DMS153 treated with DMSO at 0.1 percent for 48 hours (cell line): Measurements from ENCODE around the gene LTA4H.

Experiments used
- DNase-seq: peaks from one replicate; lab custom pipeline; 2025; ENCODE audit not compliant: unreplicated experiment; lab: John Stamatoyannopoulos, UW

LTA4H gene

GRCh38 chr12:96036765-96037455 is 1.5 kb upstream of the LTA4H start:
- DNase-seq, result no peak

GRCh38 chr12:96034621-96035282 is 635 bp downstream of the LTA4H start:
- DNase-seq, result no peak

DNA sequence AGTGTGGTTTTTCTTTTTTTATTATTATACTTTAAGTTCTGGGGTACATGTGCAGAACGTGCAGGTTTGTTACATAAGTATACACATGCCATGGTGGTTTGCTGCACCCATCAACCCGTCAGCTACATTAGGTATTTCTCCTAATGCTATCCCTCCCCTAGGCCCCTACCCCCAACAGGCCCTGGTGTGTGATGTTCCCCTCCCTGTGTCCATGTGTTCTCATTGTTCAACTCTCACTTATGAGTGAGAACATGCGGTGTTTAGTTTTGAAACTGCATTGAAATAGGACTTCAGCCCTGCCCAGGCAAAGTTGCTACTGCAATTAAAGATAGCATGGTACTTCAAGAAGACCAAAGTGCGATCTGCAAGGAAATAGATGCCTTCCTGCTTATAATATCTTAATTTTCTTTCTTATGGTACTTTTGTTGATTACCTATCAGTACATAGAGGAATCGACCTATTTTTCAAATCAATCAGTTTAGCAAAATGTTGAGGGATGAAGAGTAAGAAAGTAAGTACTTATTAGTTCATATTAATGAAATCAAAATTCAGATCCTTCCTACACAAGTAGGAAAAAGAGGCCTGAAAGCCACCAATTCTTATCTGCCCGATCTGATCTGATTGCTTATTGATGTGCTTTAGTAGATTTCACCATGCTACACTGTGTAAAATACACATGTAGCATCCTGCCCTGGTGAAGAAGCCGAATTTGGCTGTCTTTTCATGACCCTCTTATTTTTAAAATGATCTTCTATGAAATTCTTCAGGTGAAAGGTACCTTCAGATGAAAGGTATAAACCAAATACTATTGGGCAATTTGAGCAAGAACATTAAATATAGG is 1.6 kb downstream of the LTA4H start:
- DNase-seq, result no peak

DNA sequence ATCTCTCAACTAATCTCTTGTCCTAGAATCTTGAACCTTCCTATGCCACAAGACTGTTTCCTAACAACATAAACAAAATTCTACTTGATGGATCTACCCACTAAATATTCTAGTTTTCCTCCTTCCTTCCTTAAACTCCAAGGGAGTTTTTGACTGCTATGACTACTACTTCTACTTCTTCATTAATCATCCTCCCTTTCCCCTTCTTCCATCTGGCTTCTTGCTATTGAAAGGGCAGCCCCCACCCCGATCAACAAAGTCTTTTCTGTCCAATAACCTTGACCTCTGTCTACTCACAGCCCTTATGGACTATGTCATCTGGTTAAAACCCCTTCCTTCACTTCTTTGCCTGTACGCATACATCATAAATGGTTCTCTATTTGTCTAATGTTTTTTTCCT is 5.6 kb downstream of the LTA4H start:
- DNase-seq, result no peak

GRCh38 chr12:96028538-96028937 is 6.8 kb downstream of the LTA4H start:
- DNase-seq, result no peak

DNA sequence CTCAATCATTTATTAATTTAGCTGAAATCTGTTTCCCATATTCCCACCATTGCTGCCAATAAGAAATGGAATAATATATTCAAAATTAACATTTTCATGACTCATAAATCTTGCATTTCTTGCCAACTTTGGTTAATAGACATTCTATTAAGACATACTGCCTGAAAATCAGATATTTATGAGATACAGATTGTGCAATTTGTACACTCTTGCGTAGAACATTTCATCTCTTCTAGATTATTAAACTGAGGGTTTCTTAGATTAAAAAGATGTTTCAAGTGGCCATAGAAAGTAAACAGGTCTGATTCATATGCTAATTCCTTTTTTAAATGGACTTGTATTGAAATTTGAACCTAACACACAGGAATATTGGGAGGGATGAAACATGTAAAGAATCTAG is 9.1 kb downstream of the LTA4H start:
- no peak for DNase-seq

GRCh38 chr12:96025518-96025917 is 9.9 kb downstream of the LTA4H start:
- no peak for DNase-seq

DNA sequence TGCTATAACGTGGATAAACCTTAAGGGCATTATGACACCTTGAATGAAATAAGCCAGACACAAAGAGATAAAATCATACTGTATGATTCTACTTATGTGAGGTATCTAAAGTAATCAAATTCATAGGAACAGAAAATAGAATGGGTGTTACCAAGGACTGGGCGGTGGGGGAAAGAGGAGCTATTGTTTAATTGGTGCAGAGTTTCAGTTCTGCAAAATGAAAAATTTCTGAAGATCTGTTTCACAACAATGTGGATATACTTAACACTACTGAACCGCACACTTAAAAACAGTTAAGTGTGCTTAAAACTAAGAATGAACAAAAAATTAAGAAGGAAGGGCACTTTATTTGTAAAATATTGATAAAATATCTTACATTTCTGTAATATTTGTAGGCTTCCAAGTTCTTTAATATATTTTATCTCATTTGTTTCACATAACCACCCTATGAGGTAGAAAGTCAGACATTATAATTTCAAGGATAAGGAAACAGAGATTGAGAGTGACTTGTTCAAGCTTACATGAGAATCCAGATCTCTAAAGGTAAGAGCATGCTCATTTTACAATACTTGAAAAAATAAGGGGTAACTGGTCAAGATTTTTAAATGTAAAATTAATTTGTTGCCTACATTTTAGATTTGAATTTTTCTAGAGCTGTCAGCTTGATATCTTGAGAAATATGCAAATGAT is 14.9 kb downstream of the LTA4H start:
- DNase-seq, result no peak

- no peak for DNase-seq
Observed at GRCh38 chr12:96015672-96016071, 19.7 kb downstream of the LTA4H start.

GRCh38 chr12:96014943-96015599 is 20.3 kb downstream of the LTA4H start:
- DNase-seq, result no peak

DNA sequence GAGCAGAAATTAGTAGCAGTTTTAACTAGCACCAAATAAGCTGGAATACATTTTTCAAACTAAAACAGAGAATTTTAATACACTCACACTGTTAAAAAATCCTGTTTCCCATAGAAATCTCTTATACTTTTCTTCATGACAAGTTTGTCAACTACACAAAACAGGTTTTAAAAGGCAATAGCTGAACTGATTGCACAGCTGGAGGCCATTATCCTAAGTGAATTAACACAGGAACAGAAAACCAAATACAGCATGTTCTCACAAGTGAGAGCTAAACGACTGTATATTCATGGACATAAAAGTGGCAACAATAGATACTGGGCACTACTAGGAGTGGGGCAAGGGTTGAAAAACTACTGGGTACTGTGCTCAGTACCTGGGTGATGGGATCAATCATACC is 27.7 kb downstream of the LTA4H start:
- no peak for DNase-seq

DNA sequence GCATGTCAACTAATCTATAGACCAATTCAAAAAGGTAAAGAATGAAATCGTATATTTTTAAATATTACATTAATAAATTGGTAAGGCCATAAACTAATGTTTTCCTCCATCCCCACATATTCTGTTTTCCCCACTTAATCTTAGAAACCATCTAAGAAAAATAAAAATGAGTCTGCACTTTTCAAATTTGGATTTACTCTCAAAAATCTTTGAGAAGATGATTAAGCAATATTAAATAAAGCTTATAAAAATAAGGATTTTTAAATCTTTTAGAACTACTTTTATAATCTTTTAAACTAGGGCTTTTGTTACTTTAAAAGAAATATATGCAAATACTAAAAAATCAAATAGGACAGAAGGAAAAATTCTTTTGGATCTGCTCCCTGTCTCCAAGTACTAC is 28.7 kb downstream of the LTA4H start:
- DNase-seq, result no peak

GRCh38 chr12:96000858-96001257 is 34.5 kb downstream of the LTA4H start:
- no peak for DNase-seq

DNA sequence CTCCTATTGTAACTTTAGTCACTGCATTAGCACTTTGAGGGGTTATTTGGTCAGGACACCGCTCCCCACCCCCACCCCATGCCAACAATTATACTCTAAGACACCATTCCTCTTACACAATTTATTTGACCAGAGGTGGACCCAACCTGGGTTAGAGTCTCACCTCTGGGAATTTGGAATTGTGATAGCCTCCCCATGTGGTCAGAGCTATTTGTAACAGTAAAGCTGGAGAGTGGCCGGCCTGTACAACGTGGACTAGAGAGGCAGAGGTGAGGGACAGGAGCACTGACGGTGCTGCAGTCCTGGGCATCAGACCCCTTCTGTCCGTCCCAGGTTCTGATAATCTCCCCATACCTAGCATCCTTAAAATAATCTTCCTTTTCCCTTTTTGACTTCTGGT is 35.9 kb downstream of the LTA4H start:
- DNase-seq, result no peak

- peak; percentile 63 for DNase-seq
Observed at GRCh38 chr12:95998611-95999286, 36.6 kb downstream of the LTA4H start.

DNA sequence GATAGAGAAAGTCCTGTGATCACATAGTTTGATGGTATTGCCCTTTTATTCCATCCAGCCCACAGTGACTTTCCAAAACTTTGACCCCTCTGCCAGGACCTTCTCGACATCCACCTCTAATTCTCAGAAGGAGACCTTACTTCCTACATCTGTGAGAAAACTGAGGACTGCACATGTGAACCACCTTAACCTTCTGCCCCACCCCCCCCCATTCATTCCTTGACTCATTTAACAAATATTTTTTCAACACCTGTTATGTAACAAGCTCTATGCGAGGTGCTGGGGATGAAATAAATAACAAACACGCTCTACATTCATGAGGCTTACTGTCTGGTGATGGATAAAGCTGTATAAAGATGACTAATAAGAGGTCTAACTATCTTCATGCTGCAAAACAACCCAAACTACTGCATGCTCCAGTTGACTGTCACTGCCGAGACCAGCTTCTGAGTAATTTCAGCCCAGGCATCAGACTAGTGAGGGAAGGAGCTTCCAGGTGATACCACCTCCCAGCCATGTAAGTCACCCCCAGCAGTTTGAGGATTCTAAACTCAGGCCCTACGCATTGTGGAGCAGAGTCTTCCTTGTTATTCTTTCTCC is 37.4 kb downstream of the LTA4H start:
- no peak for DNase-seq

- DNase-seq, result no peak
Observed at GRCh38 chr12:95997276-95997675, 38.1 kb downstream of the LTA4H start.

- no peak for DNase-seq
Observed at GRCh38 chr12:95996034-95996658, 39.2 kb downstream of the LTA4H start, which contains the start of gene HAL. TSS of gene HAL (minus strand) at chr12:95996344. CDS start at chr12:95995910, 434 bp downstream.
